HUDEP-2 (cell line): ENCODE data around the gene GLIPR2.
A peak's percentile ranks its signal among the peaks of the same experiment; 100 is the strongest.
"Not testable (repeated sequence)": the region's sequence is repeated elsewhere in the genome, so short reads cannot be mapped to it uniquely, and the experiment has no call there.

Experiments
- DNase-seq, 76 experiments: peaks; one replicate each; lab custom pipeline; 2025; ENCODE audit not compliant: unreplicated experiment in 76 of 76; lab: John Stamatoyannopoulos, UW

GLIPR2 gene, protein sequence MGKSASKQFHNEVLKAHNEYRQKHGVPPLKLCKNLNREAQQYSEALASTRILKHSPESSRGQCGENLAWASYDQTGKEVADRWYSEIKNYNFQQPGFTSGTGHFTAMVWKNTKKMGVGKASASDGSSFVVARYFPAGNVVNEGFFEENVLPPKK

DNA sequence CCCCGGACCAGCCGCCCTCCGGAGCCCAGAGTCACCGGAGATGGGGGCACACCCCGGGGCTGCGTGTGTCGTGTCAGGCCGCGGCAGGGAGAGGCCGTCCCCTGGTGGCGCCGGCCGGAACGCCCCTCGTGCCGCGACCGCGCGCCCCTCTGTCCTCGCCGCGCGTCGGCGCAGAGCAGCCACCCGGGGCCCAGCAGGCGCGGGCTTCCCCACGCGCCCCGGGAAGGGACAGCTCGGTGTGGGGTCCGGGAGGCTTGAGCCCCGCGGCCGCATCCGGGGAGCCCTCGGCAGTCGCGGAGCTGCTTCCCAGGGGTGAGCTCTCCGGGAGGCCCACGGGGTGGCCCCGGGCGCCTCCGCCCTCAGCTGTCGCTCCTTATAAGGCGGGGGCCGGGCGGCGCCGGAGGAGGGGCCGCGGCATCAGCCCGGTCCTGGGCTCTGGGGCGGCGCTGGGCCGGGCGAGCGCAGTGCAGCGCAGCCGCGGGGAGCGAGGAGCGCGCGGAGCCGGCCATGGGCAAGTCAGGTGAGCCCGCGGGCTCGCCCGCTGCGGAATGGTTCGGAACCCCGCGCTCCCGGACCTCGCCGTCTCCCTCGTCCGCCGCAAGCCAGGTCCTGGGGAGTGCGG is at the start of gene GLIPR2:
TSS of gene GLIPR2 (plus strand) at position 462 of the 622 bp plus-strand sequence. CDS start at position 508, 46 bp downstream.
- DNase-seq, result peak in 37 of 76 experiments; percentile 6 to 55 (median 32)

DNA sequence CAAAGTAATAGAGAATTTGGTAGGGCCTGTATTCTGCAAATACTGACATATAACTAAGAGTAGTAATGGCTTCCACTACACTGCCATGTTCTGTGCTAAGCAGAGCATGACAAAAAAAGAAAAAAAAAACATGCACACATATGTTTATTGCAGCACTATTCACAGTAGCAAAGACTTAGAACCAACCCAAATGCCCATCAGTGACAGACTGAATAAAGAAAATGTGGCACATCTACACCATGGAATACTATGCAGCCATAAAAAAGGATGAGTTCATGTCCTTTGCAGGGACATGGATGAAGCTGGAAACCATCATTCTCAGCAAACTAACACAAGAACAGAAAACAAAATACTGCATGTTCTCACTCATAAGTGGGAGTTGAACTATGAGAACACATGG is 49.5 kb upstream of the GLIPR2 start:
- DNase-seq, result not testable (repeated sequence)

DNA sequence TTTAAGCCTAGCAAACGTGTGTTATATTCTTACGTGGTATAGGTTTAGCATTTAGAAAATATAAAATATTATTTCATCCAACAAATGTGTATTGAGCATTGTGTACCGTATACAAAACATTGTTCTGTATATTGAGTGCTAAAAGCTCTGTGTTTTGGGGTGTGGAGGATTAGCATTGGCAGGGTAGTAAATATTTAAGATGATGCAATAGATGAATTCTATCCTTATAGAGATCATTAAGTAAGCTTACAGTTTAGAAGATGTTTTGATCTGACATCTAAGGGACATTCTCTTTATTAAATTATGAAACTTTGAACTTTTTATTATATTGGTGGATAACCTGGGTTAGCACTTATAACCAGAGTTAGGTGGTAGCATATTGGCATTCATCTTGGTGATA is 48.5 kb upstream of the GLIPR2 start:
- no peak for DNase-seq

DNA sequence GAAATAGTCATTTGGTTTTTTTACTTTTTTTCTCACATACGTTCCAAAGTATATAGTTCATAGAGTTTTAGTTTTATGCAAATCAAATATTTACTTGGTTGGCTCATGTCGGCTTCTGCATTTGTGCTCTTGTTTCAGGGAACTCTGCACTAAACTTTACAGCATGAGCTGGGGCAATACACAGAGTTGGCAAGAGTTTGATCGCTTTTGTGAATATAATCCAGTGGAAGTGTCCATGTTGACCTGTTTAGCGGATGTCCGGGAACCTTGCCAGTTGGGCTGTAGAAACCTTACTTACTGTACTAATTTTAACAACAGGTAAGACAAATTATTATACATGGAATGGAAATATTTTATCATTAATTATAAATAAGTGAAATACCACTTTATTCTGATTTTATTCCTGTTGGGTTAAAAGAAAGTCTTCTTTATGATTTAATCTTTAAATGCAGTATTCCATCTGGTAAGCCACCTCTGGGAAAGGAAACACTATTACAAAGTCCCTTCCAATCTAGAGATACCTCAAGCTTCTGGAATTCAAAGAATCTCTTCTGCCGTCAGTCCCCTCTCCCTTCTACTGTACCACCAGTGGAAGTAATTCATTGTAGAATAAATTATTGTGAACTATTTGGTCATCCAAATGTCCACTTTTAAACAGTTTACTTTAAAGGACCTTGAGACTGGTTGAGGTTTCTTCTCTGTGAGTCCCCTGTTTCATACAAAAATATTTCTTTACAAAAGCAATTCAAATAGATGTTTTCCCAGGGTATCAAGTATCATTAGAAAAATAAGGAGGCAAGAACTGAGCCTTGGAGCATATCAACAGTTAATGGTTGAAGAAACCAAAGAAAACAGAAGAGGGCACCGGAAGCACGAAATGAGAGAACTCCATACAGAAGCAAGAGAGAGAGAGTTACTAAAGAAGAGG is 45.2 kb upstream of the GLIPR2 start:
- DNase-seq, result peak in 1 of 76 experiments; percentile 6

DNA sequence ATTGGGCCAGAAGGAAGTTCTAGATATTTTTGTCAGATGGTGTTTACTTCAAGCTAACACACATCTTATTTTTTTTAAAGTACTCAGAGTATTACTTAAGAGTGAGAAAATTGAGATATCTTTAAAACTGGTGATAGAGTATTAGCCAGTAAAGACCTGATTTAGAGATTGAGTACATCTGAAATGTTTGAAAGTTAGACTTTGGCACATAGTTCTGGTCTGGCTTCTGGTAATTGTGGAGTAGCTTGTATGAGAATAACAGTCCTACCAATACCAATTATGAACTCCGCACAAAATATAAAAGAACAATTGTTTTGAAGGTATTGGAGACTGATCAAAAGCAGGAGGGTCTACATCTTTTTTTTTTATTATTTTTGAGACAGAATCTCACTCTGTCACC is 44.5 kb upstream of the GLIPR2 start:
- DNase-seq, result no peak

DNA sequence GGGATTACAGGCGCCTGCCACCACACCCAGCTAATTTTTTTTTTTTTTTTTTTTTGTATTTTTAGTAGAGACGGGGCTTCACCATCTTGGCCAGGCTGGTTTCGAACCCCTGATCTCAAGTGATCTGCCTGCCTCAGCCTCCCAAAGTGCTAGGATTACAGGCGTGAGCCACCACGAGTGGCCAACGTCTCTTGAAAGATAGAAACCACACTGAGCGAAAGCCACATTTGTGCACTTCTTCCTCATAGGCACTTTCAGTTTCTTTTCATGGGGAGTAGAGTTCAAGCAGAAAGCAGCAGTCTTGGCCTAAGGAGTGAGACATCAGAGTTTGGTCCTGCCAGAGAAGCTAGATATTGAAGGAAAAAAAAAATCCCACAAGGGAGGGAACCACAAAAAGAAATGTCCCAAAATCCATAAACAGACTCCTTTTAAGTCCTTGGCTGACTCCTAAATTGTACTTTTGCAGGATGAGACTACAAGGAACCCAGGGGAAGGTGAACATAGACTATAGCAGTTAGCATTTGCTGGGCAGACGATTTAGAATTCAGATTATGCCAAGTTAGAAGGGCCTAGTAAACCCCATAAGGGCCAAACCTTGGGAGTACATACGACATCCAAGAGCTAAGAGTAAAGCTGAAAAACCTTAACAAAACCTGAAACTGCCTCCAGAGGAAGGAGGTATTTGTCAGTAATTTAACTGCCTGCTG is 43.9 kb upstream of the GLIPR2 start:
- DNase-seq, result no peak

DNA sequence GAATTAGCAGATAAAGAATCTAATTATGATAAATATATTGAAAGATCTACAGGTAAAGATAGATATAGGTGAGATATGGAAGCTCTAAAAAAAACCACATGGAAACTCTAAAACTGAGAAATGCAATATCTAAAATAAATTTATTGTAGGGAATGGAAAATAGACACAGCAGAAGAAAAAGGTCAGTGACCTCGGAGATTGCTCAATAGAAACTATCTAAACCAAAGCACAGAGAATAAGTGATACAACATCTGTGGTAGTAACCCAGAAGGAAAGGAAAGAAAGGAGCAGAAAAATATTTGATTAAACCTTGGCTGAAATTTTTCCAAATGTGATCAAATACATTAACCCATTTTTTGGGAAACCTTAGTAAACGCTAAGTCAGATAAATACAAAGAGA is 43.1 kb upstream of the GLIPR2 start:
- DNase-seq, result no peak

DNA sequence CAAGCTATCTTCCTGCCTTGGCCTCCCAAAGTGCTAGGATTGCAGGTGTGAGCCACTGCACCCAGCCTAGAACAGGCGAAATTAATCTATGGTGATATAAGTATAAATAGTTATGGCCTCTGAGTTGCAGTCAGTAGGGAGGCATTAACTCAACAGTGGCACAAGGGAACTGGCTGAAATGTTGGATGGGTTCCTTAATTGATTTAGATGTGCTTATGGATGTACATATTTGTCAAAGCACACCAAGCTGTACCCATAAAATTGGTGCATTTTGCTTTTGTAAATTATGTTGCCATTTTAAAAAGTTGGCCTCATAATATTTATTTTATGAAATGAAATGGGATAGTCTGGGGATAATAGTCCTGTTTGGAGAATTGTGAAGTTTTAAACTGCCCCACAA is 36.8 kb upstream of the GLIPR2 start:
- no peak for DNase-seq

DNA sequence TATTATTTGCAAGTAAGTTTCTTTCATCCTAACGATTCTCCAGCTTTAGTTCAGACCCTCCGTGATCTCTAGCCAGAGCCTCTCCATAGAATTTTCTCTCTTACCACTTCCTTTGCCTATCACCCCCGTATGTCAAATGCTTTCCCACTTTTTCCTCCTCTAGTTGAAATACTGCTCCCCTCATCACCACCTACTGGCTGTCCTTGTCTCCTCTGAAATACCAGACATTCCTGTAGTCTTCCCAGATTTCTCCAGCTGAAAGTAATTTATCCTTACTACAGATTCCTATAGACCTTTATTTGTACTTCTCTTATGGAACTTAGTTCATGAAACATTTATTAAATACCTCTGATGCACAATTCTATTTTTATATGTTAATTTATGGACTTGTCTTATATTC is 36.0 kb upstream of the GLIPR2 start:
- DNase-seq, result no peak

DNA sequence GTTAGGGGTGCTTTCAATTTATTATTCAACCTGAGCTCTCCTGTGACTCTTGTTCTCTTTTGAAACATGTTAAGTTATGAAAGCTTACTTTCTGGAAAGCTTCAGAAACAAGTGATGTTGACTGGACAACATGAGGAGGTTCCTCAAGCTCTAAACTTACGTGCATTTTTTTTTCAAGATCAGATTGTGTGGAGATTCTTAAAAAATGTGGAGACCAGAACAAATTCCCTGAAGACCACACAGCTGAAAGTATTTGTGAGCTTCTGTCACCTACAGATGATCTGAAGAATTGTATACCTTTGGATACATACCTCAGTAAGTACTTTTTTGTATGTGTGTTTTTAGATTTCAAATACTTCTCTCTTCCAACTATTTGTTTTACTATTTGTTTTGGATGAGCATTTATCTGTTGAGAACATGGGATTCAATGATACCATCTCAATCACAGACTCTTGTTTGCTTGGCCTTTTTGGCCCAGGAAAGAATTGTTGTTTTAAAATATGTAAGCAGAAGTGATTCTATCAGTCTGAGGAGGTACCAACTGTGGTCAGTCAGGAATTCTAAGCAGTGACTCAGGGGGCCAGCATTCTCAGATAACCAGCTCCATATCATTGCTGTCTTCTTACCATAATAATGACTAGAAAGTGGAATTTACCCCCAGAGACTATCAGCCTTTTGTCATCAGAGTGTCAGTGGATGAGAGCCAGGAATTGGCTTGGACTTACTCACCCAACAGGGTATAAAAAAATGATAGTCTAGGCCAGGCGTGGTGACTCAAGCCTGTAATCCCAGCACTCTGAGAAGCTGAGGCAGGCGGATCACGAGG is 34.4 kb upstream of the GLIPR2 start:
- DNase-seq, result peak in 30 of 76 experiments; percentile 3 to 62 (median 14)

DNA sequence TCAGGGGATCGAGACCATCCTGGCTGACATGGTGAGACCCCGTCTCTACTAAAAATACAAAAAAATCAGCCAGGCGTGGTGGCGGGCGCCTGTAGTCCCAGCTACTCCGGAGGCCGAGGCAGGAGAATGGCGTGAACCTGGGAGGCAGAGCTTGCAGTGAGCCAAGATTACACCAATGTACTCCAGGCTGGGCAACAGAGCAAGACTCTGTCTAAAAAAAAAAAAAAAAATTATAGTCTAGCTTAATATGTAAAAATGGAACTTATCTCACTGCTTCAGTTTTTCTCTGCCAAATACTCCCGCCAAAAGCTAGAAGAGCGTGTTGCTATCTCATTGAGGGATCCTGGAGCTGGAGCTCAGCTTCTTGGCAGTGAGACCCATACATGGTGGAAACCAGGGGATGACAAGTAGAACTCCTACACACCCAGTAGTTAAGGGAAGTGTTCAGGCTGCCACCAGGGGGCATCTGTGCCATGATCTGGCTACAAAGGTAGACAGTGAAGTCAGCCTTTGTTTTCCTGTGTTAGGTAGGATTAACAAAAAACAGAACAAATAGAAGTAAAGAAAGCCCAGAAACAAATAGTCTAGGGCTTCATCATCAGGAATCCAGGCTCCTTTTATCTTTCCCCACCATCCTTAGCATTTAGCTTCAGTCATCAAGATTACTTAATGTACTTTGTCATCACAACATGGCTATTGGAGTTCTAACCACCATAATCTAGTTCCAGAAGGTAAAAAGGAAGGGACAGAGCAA is 33.6 kb upstream of the GLIPR2 start:
- peak in 70 of 76 experiments; percentile 11 to 77 (median 57) for DNase-seq

DNA sequence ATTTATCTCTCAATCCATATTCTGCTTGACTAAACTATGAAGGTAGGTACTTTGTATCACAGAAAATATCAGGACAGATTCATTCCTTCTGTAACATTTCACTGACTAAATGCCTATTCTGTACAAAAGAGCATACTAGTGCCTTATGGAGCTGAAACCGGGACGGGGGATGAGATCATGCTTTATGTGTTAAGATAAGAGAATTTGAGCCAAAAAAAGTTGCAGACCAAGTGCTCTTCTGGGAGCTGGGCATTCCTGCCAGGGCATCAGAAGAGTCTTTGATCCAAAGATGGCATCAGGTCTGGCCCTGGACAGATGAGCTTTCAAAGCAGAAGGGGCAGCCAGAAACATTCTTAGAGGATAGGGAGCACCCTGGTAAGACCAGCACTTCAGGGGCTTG is 27.5 kb upstream of the GLIPR2 start:
- no peak for DNase-seq

DNA sequence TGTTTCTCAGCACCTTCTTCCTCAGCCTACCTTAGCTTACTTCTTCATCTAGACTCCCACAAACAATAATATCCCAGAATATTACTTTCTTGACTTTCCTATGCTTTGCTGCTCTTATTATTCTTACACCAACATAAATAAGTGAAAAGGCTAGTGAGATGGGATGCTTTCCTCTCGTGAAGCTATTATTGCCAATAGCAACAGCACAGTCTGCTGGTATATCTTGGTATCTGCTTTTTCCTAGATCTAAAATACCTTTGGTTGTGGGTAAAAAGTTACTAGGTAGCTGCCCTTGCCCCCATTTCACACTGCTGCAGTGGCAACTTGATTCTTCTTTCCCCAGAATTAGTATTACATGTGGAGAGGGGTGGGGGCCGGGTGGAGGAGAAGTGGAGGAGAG is 26.1 kb upstream of the GLIPR2 start:
- no peak for DNase-seq

DNA sequence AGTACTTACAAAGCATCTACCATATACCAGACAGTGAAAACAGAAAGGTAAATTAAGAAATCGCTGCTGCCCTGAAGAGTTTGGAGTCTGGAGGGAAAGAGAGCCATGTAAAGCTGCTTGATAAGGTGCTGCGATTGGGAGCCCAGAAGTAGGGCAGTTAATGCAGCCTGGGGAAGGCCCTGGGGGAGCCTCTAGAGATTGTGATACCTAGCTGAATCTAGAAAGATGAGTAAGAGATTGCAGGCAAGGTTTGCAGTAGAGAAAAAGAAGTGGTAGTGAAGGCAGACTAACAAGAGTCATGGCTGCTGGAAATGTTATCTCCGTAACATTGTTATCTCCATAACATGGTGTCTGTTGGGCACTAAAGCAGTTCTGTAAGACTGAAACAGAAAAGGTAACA is 24.0 kb upstream of the GLIPR2 start:
- DNase-seq, result no peak

DNA sequence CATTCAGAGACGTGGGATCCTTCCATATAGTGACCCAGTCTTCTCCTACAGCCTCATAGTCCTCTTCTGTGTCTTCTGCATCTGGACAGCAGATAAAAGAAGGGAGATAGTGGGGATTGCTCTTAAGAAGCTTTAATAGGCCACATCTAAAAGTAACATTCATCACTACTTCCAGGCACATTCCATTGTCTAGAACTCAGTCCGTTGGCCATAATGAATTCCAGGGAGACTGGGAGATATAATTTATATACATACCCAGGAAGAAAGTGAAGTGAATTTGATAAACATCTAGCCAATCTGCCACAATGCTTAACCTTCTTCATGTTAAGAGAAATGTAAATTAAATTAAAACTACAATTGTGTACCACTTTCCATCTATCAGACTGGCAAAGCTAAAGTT is 22.5 kb upstream of the GLIPR2 start:
- no peak for DNase-seq

DNA sequence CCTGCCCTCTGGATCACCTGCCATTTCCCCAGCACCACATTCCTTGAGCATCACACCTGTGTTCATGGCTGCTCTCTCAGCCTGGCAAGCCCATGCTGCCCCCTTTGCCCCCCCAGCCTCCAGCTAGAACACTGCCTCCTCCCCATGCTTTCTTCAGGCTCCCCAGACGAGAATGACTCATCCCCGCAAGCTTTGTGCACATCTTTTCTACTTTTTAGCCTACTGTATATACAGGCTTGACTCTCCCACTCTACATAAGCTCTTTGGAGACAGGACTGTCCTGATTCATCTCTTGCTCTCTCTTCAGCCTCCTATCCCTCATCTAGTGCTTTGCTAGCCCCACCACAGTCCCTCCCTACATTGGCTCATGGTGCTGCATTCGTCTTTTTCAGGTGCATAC is 19.9 kb upstream of the GLIPR2 start:
- DNase-seq, result no peak

DNA sequence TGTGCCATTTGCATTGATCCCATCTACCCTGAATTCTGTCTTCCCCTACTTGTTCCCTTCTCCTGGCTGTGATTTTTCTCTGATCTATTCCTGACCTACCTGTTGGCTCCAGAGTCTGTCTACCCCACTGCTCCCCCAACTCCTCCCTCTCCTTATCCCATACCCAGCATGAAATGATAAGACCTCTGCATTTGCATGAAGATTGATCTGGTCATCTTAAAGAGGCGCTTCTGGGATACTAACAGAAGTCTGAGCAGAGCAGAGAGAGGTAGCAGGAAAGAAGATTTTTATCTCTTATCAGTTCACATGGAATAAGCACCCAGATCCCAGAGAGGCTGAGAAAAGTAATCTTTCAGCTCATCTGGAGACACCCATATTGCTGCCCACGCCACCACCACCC is 18.3 kb upstream of the GLIPR2 start:
- no peak for DNase-seq

DNA sequence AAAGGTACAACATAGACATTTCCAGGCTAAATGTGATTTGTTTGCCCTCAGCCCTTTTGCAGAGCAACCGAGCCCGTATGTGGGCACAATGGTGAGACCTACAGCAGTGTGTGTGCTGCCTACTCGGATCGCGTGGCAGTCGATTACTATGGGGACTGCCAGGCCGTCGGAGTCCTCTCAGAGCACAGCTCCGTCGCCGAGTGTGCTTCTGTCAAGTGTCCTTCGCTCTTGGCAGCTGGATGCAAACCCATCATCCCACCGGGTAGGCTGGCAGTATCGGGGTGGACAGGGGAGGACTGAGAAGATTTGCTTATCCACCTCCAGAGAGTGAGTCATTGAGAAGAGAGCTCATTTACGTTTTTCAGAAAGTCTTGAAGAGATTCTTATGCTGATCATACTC is 17.8 kb upstream of the GLIPR2 start:
- DNase-seq, result no peak

DNA sequence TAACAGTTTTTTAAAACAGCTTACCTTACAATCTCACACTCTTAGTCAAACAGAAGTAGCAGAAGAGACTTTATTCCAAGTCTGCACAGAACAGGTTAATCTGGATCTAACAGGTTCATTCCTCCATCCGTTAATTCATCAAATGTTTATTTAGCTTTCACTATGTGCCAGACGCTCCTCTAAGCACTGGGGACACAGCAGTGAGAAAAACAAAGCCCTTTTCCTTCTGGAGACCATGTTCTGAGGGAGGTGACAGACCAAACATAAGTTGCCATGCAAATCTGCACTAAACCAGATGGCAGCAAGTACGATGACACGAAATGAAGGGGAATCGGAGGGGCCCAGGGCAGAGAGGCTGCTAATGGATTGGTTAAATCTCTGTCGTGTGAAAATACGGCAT is 17.1 kb upstream of the GLIPR2 start:
- no peak for DNase-seq

DNA sequence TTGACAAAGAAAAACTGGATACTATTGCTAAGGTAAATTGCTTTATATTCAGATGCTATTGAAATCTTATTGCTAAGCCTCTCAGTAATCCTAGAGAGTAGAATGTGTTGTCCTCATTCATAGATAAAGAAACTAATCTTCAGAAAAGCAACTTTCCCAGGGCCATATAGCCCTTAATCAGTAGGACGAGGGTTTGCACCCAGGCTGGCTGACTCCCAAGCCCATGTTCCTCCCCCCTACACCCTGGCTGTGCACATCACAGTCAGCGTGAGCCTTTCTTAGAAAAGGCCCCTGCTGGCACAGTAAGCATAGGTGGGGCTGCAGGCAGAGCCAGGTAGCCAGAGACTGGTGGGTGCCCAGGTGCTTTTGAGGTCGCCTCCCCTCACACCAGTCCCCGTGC is 15.8 kb upstream of the GLIPR2 start:
- DNase-seq, result peak in 49 of 76 experiments; percentile 3 to 59 (median 31)
